ENCODE measurements around the gene POLN.
"Not testable (repeated sequence)": the region's sequence is repeated elsewhere in the genome, so short reads cannot be mapped to it uniquely, and the experiment has no call there.

POLN gene

GRCh38 chr4:2220016-2220630, 21.8 kb downstream of the POLN start:
- DNase-seq (ENCODE audit: low read depth, low spot score): no peak
- H3K4me3 ChIP-seq (ENCODE audit: low read depth, low read length): no peak overlapping the region
- ChIA-PET POLR2A (interaction anchor here (0.6 kb wide), 1 partner anchor 243 kb away, joined by 3 read pairs; no protein-coding TSS in a partner anchor), CTCF (interaction anchor here (0.7 to 5.8 kb wide), 40 partner anchors 9 to 486 kb away, joined by 3 to 55 read pairs (median 5); partner anchors contain the start of genes CFAP99, HAUS3, POLN and RNF4)
- TF ChIP-seq, protein P1, sequence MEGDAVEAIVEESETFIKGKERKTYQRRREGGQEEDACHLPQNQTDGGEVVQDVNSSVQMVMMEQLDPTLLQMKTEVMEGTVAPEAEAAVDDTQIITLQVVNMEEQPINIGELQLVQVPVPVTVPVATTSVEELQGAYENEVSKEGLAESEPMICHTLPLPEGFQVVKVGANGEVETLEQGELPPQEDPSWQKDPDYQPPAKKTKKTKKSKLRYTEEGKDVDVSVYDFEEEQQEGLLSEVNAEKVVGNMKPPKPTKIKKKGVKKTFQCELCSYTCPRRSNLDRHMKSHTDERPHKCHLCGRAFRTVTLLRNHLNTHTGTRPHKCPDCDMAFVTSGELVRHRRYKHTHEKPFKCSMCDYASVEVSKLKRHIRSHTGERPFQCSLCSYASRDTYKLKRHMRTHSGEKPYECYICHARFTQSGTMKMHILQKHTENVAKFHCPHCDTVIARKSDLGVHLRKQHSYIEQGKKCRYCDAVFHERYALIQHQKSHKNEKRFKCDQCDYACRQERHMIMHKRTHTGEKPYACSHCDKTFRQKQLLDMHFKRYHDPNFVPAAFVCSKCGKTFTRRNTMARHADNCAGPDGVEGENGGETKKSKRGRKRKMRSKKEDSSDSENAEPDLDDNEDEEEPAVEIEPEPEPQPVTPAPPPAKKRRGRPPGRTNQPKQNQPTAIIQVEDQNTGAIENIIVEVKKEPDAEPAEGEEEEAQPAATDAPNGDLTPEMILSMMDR (IDR thresholded peaks at IDR 0.05; ENCODE audit: insufficient read depth, low read length, missing control alignments): peak; percentile 89

DNA sequence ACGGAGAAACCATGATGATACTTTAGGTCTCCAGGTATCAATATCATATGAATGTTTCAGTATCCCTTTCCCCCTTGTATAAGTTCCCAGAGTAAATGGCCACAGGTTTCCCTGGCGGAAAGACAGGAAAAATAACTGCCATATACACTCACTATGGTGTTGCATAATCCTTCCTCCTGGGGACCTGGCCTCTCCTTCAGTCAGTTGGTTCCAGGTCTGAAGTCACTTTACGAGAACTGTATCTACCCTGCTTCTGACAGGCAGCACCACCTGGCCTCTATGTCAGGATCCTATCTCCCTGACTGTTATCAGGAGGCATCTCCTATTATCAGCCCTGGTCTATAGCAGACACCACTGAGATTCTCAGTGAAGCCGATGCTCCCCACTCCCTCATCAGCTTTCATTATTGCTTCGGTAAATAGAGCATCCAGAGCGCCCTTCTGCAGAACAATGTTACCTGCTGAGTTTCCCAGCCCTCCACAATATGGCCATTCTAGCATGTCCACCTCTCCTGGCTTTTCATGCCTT, 22.6 kb downstream of the POLN start:
- no peak for DNase-seq (ENCODE audit: low read depth, low spot score)
- TF ChIP-seq, protein P1 (IDR thresholded peaks at IDR 0.05; ENCODE audit: insufficient read depth, low read length, missing control alignments): no peak
- no peak overlapping the region for H3K4me3 ChIP-seq (ENCODE audit: low read depth, low read length)
- ChIA-PET CTCF (interaction anchor here (0.7 to 5.8 kb wide), 34 partner anchors 8 to 487 kb away, joined by 3 to 55 read pairs (median 6); partner anchors contain the start of genes CFAP99, HAUS3, POLN and RNF4), POLR2A (interaction anchor here (0.6 kb wide), 1 partner anchor 243 kb away, joined by 3 read pairs; no protein-coding TSS in a partner anchor)

DNA sequence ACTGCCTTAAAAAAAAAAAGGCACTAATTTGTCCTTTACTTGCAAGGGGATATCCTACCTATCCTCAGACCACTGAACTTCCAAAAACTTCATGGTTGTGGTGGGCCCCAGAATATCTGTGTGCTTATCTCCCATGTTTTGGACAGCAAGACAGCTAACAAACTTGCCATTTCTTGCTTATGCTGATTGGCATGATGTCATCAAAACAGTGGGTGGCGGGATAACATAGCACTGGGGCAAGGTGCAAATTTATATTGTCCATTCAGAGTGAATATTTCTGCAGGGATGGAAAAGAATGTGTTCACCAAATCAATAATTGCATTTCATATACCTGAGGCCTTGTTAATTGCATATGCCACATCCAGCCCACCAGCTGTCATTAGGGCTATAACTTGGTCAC, 23.5 kb downstream of the POLN start:
- TF ChIP-seq, protein P1 (IDR thresholded peaks at IDR 0.05; ENCODE audit: insufficient read depth, low read length, missing control alignments): no peak
- ChIA-PET CTCF (interaction anchor here (0.8 to 5.8 kb wide), 10 partner anchors 8 to 246 kb away, joined by 3 to 47 read pairs (median 10); no protein-coding TSS in a partner anchor), POLR2A (interaction anchor here (0.7 kb wide), 1 partner anchor 10 kb away, joined by 3 read pairs; no protein-coding TSS in a partner anchor)
- DNase-seq (ENCODE audit: low read depth, low spot score): no peak
- no peak overlapping the region for H3K4me3 ChIP-seq (ENCODE audit: low read depth, low read length)

- DNase-seq (ENCODE audit: low read depth, low spot score): peak; percentile 14
- ChIA-PET CTCF (interaction anchor here (0.8 to 5.8 kb wide), 13 partner anchors 9 to 305 kb away, joined by 3 to 47 read pairs (median 4); no protein-coding TSS in a partner anchor), POLR2A (no interaction called here)
- TF ChIP-seq, protein P1 (IDR thresholded peaks at IDR 0.05; ENCODE audit: insufficient read depth, low read length, missing control alignments): no peak
- no peak overlapping the region for H3K4me3 ChIP-seq (ENCODE audit: low read depth, low read length)
Observed at GRCh38 chr4:2217726-2218125, 24.2 kb downstream of the POLN start.

DNA sequence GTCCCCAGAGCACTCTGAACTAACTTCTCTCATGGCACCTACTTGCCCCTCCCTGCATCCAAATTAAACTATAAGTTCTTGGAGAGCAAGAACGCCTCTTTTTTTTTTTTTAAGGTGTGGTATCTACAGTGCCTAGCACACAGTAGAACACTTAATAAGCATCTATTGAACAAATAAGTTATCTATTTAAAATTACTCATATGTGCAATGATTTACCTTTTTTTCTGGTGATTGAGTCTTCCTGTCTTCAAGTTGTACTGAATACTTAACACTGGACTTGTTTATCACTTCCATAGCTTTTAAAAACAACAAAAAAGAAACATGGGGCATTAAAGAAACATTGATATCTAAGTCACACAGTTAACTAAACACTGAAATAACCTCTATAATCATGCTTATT, 29.1 kb downstream of the POLN start:
- POLR2A ChIA-PET: no interaction called here
- TF ChIP-seq, protein P1 (IDR thresholded peaks at IDR 0.05; ENCODE audit: insufficient read depth, low read length, missing control alignments): no peak
- CTCF ChIA-PET: no interaction called here
- no peak overlapping the region for H3K4me3 ChIP-seq (ENCODE audit: low read depth, low read length)
- no peak for DNase-seq (ENCODE audit: low read depth, low spot score)

DNA sequence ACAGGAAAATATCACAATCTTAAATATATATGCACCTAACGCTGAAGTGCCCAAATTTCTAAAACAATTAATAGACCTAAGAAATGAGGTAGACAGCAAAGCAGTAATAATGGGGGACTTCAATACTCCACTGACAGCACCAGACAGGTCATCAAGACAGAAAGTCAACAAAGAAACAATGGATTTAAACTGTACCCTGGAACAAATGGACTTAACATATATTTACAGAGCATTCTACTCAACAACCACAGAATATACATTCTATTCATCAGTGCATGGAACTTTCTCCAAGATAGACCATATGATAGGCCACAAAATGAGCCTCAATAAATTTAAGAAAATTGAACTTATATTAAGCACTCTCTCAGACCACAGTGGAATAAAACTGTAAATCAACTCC, 39.1 kb downstream of the POLN start:
- CTCF ChIA-PET; DNase-seq (ENCODE audit: low read depth, low spot score); H3K4me3 ChIP-seq (ENCODE audit: low read depth, low read length); POLR2A ChIA-PET: not testable (repeated sequence)

All from AG04449 (cell line).